T-cell (primary cell): ENCODE results near the gene TMEM8B. TPM values are rescaled to one million over a fixed set of nuclear protein-coding genes. Genes with fewer than 3 reads are reported as not detected.

Experiments used
- ATAC-seq, 4 experiments: fragments of 200-7000 bp in 3 of 4; fragments of 150-1000 bp in 1 of 4; cut with Tn5 transposase; replicated peaks in 1 of 4; 1 replicate in 3 of 4; 2 replicates in 1 of 4; pipeline ENCODE4 v1.10.0; 2021; ENCODE audit warnings: moderate library complexity in 3 of 4, mild to moderate bottlenecking in 2 of 4, moderate number of reproducible peaks in 1 of 4
- CTCF ChIA-PET, 2 donors: fragments of 300-600 bp; sonication (Branson Sonifier 250); formaldehyde crosslinking; loops; one replicate each; lab custom pipeline; 2022; ENCODE audit warnings: antibody characterized with exemption in 2 of 2; lab: Charles Lee
- POLR2A ChIA-PET, 2 donors: fragments of 300-600 bp; sonication (Branson Sonifier 250); formaldehyde crosslinking; loops; one replicate each; lab custom pipeline; 2022; ENCODE audit warnings: antibody characterized with exemption in 2 of 2; lab: Charles Lee
- DNase-seq, 35 experiments: peaks; one replicate each; pipeline versions ENCODE4 v3.0.0 to v3.0.0-alpha.2; 2013 to 2023
- H3K27ac ChIP-seq: one replicate; pipeline ENCODE4 v1.5.1; 2013; ENCODE audit warnings: low read length
- H3K27me3 ChIP-seq, 2 experiments: replicated peaks in 1 of 2; 1 replicate in 1 of 2; 2 replicates in 1 of 2; pipeline versions ENCODE4 v1.6.1 to v1.7.0; 2013; ENCODE audit warnings: low read length in 1 of 2, mixed read lengths in 1 of 2; ENCODE audit not compliant: control insufficient read depth in 2 of 2, insufficient read depth in 2 of 2; ENCODE audit errors: extremely low read depth in 1 of 2
- H3K36me3 ChIP-seq, 2 donors: 1 replicate in 1 of 2; 2 replicates in 1 of 2; pipeline versions ENCODE4 v1.6.1 to v1.7.0; 2013; ENCODE audit warnings: low read length in 1 of 2; ENCODE audit not compliant: control insufficient read depth in 2 of 2, insufficient read depth in 1 of 2; ENCODE audit errors: extremely low read depth in 1 of 2
- H3K4me1 ChIP-seq, 2 experiments: 1 replicate in 1 of 2; 2 replicates in 1 of 2; pipeline versions ENCODE4 v1.6.1 to v1.7.0; 2013; ENCODE audit warnings: low read length in 2 of 2, mixed read lengths in 1 of 2; ENCODE audit not compliant: insufficient read depth in 2 of 2, control insufficient read depth in 1 of 2; ENCODE audit errors: extremely low read depth in 1 of 2
- H3K4me3 ChIP-seq, 2 donors: 1 replicate in 1 of 2; 2 replicates in 1 of 2; pipeline versions ENCODE4 v1.5.1 to v1.7.0; 2013; ENCODE audit warnings: mild to moderate bottlenecking in 2 of 2, low read length in 1 of 2, moderate library complexity in 1 of 2; ENCODE audit not compliant: control insufficient read depth in 1 of 2; ENCODE audit errors: extremely low read depth in 1 of 2
- H3K9me3 ChIP-seq: 2 replicates; pipeline ENCODE4 v1.7.0; 2013
- H3K27ac Mint-ChIP-seq, 2 donors: one replicate each; pipeline ENCODE4 v1.8.0; 2020 to 2021; ENCODE audit warnings: mild to moderate bottlenecking in 2 of 2, mixed read lengths in 2 of 2
- H3K27me3 Mint-ChIP-seq, 2 donors: one replicate each; pipeline ENCODE4 v1.8.0; 2021 to 2022; ENCODE audit warnings: mixed read lengths in 2 of 2
- H3K36me3 Mint-ChIP-seq: one replicate; pipeline ENCODE4 v1.8.0; 2021; ENCODE audit warnings: mixed read lengths
- H3K4me1 Mint-ChIP-seq, 3 donors: one replicate each; pipeline ENCODE4 v1.8.0; 2020 to 2022; ENCODE audit warnings: mixed read lengths in 3 of 3, mild to moderate bottlenecking in 1 of 3
- H3K4me3 Mint-ChIP-seq, 3 donors: one replicate each; pipeline ENCODE4 v1.8.0; 2020 to 2022; ENCODE audit warnings: mild to moderate bottlenecking in 3 of 3, mixed read lengths in 3 of 3, moderate library complexity in 3 of 3
- H3K9me3 Mint-ChIP-seq, 3 donors: one replicate each; pipeline ENCODE4 v1.8.0; 2020 to 2022; ENCODE audit warnings: mixed read lengths in 3 of 3
- WGBS: methylation state at CpG from one replicate; pipeline ENCODE4 v1.1.5; 2013; ENCODE audit warnings: missing lambda C conversion rate; ENCODE audit not compliant: insufficient coverage; 5-methylcytosine and 5-hydroxymethylcytosine counted together
- total RNA-seq, 35 experiments: library from RNA in 6 of 35; stranded (reverse) in 6 of 35; fragments of 120-200 nt in 1 of 35; gene quantifications; one replicate each; pipeline versions ENCODE4 v1.2.1 to v1.2.4 and lab custom pipeline; 2013 to 2026

TMEM8B gene
- total RNA-seq, 5 donors from 2014 or later (not counting 1 experiment from before 2014, with no cell fraction given) = 6.5 to 11.9 (median 7.3) TPM

- 92% methylated on average over 11 of the region's 14 CpGs for WGBS
- no peak overlapping the region for H3K4me3 Mint-ChIP-seq
- peaks cover 6 to 10% of the 10 kb centered on the region in 2 experiments for H3K4me1 ChIP-seq
- no peaks in the 10 kb centered on the region for H3K9me3 Mint-ChIP-seq
- H3K4me1 Mint-ChIP-seq = peaks cover 22 to 29% (median 27%) of the 10 kb centered on the region in 3 donors
- DNase-seq (no peak), ATAC-seq (no peak)
- H3K4me3 ChIP-seq = no peak overlapping the region
- peaks cover 0 to 7% of the 10 kb centered on the region in 2 donors for H3K36me3 ChIP-seq
- POLR2A ChIA-PET = interaction anchor here in 1 of 2 donors (0.7 kb wide), 1 partner anchor 1757 kb away, joined by 7 read pairs; no protein-coding TSS in a partner anchor
- H3K9me3 ChIP-seq = no peaks in the 10 kb centered on the region
- H3K27me3 Mint-ChIP-seq = no peaks in the 10 kb centered on the region
- H3K27me3 ChIP-seq = no peaks in the 10 kb centered on the region
- no peak overlapping the region for H3K27ac ChIP-seq
- CTCF ChIA-PET = interaction anchor here (0.9 to 1.4 kb wide), 4 partner anchors 8 to 46 kb away, joined by 3 read pairs; no protein-coding TSS in a partner anchor
- H3K36me3 Mint-ChIP-seq = no peaks in the 10 kb centered on the region
- H3K27ac Mint-ChIP-seq = peak overlapping the region in 1 of 2 donors; percentile 3
Measured at GRCh38 chr9:35834260-35835215, 5.5 kb downstream of the TMEM8B start.

GRCh38 chr9:35835216-35835632, 6.2 kb downstream of the TMEM8B start:
- Histone ChIP-seq H3K36me3 (peaks cover 0 to 10% of the 10 kb centered on the region in 2 donors), H3K4me3 (no peak overlapping the region), H3K27ac (no peak overlapping the region), H3K27me3 (no peaks in the 10 kb centered on the region), H3K9me3 (no peaks in the 10 kb centered on the region), H3K4me1 (peaks cover 6% of the 10 kb centered on the region in 2 experiments)
- ATAC-seq (no peak), DNase-seq (peak in 1 of 35 experiments; percentile 31)
- ChIA-PET POLR2A (interaction anchor here in 1 of 2 donors (0.7 kb wide), 1 partner anchor 83 kb away, joined by 3 read pairs; no protein-coding TSS in a partner anchor), CTCF (interaction anchor here in 1 of 2 donors (0.9 to 1.4 kb wide), 4 partner anchors 9 to 45 kb away, joined by 3 read pairs; no protein-coding TSS in a partner anchor)
- WGBS = 100% methylated on average over 2 of the region's 3 CpGs
- Mint-ChIP-seq H3K27me3 (no peaks in the 10 kb centered on the region), H3K36me3 (no peaks in the 10 kb centered on the region), H3K4me1 (peaks cover 15 to 23% (median 20%) of the 10 kb centered on the region in 3 donors), H3K4me3 (no peak overlapping the region), H3K27ac (no peak overlapping the region), H3K9me3 (no peaks in the 10 kb centered on the region)

GRCh38 chr9:35835766-35836165, 6.7 kb downstream of the TMEM8B start:
- Mint-ChIP-seq H3K36me3 (no peaks in the 10 kb centered on the region), H3K4me1 (peaks cover 10 to 19% (median 16%) of the 10 kb centered on the region in 3 donors), H3K4me3 (no peak overlapping the region), H3K27ac (no peak overlapping the region), H3K9me3 (no peaks in the 10 kb centered on the region), H3K27me3 (no peaks in the 10 kb centered on the region)
- POLR2A ChIA-PET = interaction anchor here in 1 of 2 donors (0.7 kb wide), 1 partner anchor 84 kb away, joined by 3 read pairs; no protein-coding TSS in a partner anchor
- Histone ChIP-seq H3K4me3 (no peak overlapping the region), H3K4me1 (peaks cover 3 to 6% of the 10 kb centered on the region in 2 experiments), H3K27ac (no peak overlapping the region), H3K36me3 (peaks cover 0 to 10% of the 10 kb centered on the region in 2 donors), H3K27me3 (no peaks in the 10 kb centered on the region), H3K9me3 (no peaks in the 10 kb centered on the region)
- 73% methylated on average over 2 of the region's 2 CpGs for WGBS
- CTCF ChIA-PET = interaction anchor here (0.7 to 1.4 kb wide), 5 partner anchors 9 to 46 kb away, joined by 3 to 4 read pairs (median 3); no protein-coding TSS in a partner anchor
- no peak for DNase-seq
- ATAC-seq = no peak

GRCh38 chr9:35836595-35836994, 7.6 kb downstream of the TMEM8B start:
- H3K4me3 Mint-ChIP-seq = no peak overlapping the region
- no peaks in the 10 kb centered on the region for H3K9me3 Mint-ChIP-seq
- H3K27ac Mint-ChIP-seq = no peak overlapping the region
- Histone ChIP-seq H3K4me1 (peaks cover 3 to 6% of the 10 kb centered on the region in 2 experiments), H3K27me3 (no peaks in the 10 kb centered on the region), H3K4me3 (no peak overlapping the region), H3K27ac (no peak overlapping the region), H3K9me3 (no peaks in the 10 kb centered on the region), H3K36me3 (peaks cover 0 to 10% of the 10 kb centered on the region in 2 donors)
- DNase-seq (no peak), ATAC-seq (no peak)
- WGBS = 84% methylated on average over 2 of the region's 5 CpGs
- H3K4me1 Mint-ChIP-seq = peaks cover 6 to 14% (median 10%) of the 10 kb centered on the region in 3 donors
- H3K27me3 Mint-ChIP-seq = no peaks in the 10 kb centered on the region
- no peaks in the 10 kb centered on the region for H3K36me3 Mint-ChIP-seq
- ChIA-PET CTCF (interaction anchor here (0.6 to 0.7 kb wide), 2 partner anchors 10 to 27 kb away, joined by 3 to 4 read pairs; no protein-coding TSS in a partner anchor), POLR2A (no interaction called here)

- Mint-ChIP-seq H3K36me3 (no peaks in the 10 kb centered on the region), H3K4me3 (no peak overlapping the region), H3K4me1 (peaks cover 9 to 11% (median 10%) of the 10 kb centered on the region in 3 donors), H3K9me3 (no peaks in the 10 kb centered on the region), H3K27ac (no peak overlapping the region), H3K27me3 (no peaks in the 10 kb centered on the region)
- ChIA-PET POLR2A (no interaction called here), CTCF (interaction anchor here in 1 of 2 donors (1.5 kb wide), 1 partner anchor 42 kb away, joined by 4 read pairs; no protein-coding TSS in a partner anchor)
- peaks cover 4 to 7% of the 10 kb centered on the region in 2 experiments for H3K4me1 ChIP-seq
- ATAC-seq = no peak
- 84% methylated on average over 5 of the region's 5 CpGs for WGBS
- DNase-seq = no peak
- no peak overlapping the region for H3K4me3 ChIP-seq
- H3K36me3 ChIP-seq = peaks cover 0 to 3% of the 10 kb centered on the region in 2 donors
- H3K27me3 ChIP-seq = no peaks in the 10 kb centered on the region
- no peak overlapping the region for H3K27ac ChIP-seq
- no peaks in the 10 kb centered on the region for H3K9me3 ChIP-seq
Measured at GRCh38 chr9:35839926-35840325, 10.9 kb downstream of the TMEM8B start.
